ENCODE data around the gene TSPAN31.

GRCh38 chr12:57763881-57764661 lies 19.2 kb downstream of the TSPAN31 start:
- TF ChIP-seq POLR2A (IDR thresholded peaks at IDR 0.05; ENCODE audit: low read length) (no peak), GATA1 (IDR thresholded peaks at IDR 0.05; ENCODE audit: low read depth, low read length) (no peak)
